HG02610 (cell line): Measurements from ENCODE around the gene CNDP1.

ENCODE experiments used
- ATAC-seq: cut with Tn5 transposase; IDR thresholded peaks from one replicate; pipeline ENCODE4 v1.9.1; 2021; ENCODE audit warnings: mild to moderate bottlenecking, moderate library complexity; ENCODE audit not compliant: unreplicated experiment

The CNDP1 gene

GRCh38 chr18:74623047-74623816 lies 88.9 kb downstream of the CNDP1 start:
- no peak for ATAC-seq

GRCh38 chr18:74624466-74624865 lies 90.2 kb downstream of the CNDP1 start:
- ATAC-seq = no peak

DNA sequence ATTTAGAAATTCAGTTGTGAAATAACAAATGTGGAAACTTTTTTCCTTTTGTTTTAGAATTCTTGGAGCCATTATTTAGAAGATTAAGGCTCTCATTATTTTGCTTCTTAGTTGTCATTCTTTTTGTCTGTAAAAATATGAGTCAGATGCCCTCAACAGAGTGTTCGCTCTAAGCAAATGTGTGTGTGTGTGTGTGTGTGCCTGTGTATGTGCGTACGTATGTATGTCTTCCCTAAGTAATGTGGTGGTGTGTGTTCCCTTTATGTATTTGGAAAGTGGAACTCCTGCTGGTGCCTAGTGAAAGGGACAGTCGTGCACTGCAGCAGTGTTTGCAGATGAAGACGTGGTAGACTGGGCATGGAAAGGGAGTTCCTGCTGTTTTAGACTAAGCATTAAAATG lies 90.9 kb downstream of the CNDP1 start:
- ATAC-seq = no peak

GRCh38 chr18:74626049-74626874 lies 92.0 kb downstream of the CNDP1 start:
- ATAC-seq = no peak

- ATAC-seq = no peak
Observed at GRCh38 chr18:74630804-74631203, 96.5 kb downstream of the CNDP1 start.

DNA sequence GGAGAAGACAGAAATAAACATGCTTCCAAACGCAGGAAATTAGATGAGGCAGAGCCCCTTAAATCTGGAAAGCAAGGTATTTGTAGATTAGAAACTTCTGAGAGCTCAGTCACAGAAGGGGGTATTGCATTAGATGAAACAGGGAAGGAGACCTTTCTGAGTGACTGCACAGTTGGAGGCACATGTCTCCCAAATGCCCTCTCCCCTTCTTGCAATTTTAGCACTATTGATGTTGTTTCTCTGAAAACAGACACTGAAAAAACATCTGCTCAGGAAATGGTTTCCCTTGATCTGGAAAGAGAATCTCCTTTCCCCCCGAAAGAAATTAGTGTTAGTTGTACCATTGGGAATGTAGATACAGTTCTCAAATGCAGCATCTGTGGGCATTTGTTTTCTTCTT lies 96.9 kb downstream of the CNDP1 start:
- ATAC-seq = no peak

DNA sequence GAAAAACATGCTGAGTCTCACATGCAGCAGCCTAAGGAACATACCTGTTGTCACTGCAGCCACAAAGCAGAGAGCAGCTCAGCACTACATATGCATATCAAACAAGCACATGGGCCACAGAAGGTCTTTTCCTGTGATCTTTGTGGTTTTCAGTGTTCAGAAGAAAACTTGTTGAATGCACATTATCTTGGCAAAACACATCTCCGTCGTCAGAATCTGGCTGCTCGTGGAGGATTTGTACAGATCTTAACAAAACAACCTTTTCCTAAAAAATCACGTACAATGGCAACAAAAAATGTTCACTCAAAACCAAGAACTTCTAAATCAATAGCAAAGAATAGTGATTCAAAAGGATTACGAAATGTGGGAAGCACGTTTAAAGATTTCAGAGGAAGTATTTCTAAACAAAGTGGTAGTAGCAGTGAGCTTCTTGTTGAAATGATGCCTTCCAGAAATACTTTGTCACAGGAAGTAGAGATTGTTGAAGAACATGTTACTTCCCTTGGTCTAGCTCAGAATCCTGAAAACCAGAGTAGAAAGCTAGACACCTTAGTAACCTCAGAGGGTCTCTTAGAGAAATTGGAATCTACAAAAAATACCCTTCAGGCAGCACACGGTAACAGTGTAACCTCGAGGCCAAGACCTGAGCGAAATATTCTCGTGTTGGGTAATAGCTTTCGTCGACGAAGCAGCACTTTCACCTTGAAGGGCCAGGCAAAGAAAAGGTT lies 97.5 kb downstream of the CNDP1 start:
- ATAC-seq = no peak

GRCh38 chr18:74632351-74632679 lies 98.0 kb downstream of the CNDP1 start:
- no peak for ATAC-seq

GRCh38 chr18:74632856-74633255 lies 98.6 kb downstream of the CNDP1 start:
- no peak for ATAC-seq

DNA sequence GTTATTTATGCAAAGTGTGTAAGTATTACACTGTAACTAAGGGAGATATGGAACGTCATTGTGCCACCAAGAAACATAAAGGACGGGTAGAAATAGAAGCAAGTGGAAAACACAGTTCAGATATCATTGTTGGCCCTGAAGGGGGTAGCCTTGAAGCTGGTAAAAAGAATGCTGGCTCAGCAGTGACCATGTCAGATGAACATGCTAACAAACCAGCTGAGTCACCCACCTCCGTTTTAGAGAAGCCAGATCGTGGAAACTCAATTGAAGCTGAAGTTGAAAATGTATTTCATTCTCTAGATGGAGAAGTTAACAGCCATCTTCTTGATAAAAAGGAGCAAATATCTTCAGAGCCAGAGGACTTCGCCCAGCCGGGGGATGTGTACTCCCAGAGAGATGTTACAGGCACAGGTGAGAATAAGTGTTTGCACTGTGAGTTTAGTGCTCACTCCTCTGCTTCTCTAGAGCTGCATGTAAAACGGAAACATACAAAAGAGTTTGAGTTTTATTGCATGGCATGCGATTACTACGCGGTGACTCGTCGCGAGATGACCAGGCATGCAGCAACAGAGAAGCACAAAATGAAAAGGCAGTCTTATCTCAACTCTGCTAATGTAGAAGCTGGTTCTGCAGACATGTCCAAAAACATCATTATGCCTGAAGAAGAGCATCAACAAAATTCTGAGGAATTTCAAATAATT lies 99.5 kb downstream of the CNDP1 start:
- ATAC-seq = no peak

- no peak for ATAC-seq
Observed at GRCh38 chr18:74635224-74635975, 101.1 kb downstream of the CNDP1 start.
